HS-27A (cell line): ENCODE results near the gene NUP42.
"Not testable (repeated sequence)": the region's sequence is repeated elsewhere in the genome, so short reads cannot be mapped to it uniquely, and the experiment has no call there.

Experiments used
- DNase-seq: peaks from one replicate; pipeline ENCODE4 v3.0.0-alpha.2; 2012; ENCODE audit warnings: low read depth, missing footprints

The NUP42 gene

DNA sequence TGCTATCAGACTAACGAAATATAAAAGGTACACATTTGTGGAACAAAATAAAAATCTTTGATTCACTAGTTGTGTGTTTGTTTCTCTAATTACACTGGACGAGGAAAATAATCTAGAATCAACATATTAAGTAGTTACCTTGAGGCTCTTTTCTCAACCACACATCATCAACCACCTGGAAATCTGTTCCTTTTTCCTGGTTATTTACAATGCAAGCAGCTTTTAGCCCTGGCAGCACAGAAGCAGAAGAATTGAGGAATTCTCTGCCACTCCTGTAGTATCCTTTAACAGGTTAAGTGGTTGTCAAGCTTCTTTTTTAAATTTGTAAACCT, 23.7 kb downstream of the NUP42 start:
- DNase-seq: no peak

DNA sequence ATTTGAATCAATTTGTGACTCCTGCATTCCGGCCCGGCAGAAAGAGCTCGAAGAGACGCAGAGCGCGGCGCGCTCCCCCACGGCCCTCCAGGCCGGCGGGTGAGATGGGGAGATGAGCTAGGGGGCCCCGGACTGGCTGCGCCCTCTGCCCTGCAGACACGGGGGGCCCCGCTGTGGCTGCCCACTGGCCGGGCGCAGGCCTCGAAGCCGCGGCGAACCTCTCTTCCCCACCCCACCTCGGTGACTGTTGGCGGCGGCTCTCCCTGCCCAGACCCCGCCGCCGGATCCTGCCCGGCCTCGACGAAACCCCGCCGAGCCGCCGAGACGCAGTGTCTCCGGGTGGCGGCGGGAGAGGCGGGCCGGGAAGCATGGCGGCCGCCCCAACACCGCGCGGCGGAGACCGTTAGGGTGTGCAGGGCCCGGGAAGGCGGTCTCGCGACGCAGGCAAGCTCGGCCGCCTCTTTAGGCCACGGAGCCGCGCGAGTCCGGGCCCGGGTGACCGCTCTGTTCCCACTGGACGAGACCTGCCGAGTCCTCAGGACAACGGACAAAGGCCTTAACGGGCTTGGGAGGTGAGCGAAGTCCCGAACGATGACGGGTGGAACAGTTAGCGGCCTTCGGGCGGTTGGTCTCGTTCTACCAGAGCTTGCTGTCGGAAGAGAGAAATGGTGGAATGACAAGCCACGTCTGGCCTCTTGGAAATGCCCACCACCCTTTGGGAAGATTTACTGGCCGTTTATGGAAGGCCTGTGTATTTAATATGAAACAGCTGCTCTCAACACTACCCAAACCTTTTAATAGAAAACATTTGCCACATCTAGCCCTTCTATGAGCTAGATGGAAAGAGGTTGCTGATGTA, 24.3 kb downstream of the NUP42 start:
- no peak for DNase-seq

- no peak for DNase-seq
These were observed 25.2 kb downstream of the NUP42 start for GRCh38 chr7:23207021-23207420.

DNA sequence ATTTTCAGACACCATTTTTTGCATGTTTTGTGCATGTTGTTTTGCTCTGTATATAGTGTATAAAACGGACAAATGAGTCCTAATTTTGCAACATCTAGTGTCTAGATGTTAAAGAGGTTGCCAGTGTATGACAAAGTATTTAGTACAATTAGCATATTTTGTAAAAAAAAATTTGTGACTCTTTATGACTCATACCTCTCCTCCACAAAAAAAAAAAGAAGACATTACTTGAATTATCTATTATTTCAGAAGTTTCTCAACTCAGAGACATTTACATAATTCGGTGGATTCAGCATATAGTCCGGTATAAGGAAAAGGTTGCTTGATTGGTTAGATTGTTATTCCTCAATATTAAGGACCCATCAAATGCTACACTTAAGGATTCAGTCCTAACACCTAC, 26.0 kb downstream of the NUP42 start:
- no peak for DNase-seq

- DNase-seq: no peak
These were observed 26.5 kb downstream of the NUP42 start for GRCh38 chr7:23208316-23208715.

GRCh38 chr7:23210506-23210905, 28.7 kb downstream of the NUP42 start:
- DNase-seq: no peak

GRCh38 chr7:23211589-23211988, 29.7 kb downstream of the NUP42 start:
- no peak for DNase-seq

GRCh38 chr7:23212395-23212794, 30.5 kb downstream of the NUP42 start:
- DNase-seq: no peak

DNA sequence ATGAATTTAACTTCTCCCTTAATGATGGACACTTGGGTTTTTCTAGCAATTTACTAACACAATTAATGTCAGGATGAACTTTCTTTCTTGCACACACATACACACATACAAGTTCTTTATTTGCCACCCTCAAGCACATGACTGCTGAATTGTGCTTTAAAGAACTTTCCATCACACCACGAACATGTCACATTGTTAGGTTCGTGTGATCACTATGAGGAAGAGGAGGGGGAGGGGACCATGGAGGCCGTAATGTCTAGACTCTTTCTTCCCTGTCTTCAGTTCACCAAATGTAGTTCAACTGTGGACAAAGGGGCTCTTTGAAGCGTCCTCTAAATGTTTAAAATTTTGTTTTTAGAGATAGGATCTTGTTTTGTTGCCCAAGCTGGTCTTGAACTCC, 31.0 kb downstream of the NUP42 start:
- no peak for DNase-seq

DNA sequence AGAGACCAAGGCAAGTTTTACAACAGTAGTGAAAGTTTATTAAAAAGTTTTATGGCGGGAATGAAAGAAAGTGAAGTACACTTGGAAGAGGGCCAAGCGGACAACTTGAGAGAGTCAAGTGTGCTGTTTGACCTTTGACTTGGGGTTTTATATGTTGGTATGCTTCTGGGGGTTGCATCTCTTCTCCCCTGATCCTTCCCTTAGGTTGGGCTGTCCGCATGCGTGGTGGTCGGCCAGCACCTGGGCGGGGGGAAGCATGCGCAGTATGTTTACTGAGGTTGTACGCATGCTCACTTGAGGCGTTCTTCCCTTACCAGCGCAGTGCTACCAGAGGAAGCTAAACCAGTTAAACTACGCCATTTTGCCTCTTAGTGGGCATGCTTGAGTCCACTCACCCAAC, 31.9 kb downstream of the NUP42 start:
- no peak for DNase-seq

DNA sequence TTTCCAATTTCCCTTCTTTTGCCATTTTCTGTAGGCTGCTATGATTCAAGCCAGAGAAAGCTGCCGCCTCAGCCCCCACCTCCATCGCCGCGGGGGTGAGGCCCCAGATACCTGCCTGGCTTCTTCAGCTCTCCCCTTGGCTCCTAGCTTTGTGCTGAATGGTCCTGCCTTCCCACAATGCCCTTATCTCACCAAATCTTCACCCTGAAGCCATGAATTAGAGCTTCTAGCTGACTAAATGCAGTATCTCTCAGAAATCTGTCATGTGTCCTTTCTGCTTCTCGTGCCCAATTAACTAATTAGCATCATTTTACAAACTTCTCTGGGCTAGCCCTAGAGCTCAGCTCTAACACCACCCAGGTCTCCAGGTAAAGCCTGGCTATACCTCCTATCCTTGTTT, 32.6 kb downstream of the NUP42 start:
- no peak for DNase-seq

DNA sequence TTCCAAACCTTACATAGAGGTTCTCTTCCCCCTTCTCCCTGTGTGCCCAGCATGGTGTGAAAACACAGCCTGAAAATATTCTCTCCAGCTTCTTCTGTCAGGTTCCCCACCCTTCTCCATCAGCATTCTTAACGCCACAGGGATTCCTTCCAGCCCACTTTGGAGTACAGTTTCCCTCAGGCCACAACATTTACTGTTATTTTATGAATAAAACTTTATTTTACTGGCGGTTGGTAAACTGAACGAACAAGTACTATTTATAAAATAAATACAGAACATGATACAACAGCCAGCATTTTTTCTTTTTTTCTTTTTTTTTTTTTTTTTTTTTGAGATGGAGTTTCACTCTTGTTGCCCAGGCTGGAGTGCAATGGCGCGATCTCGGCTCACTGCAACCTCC, 33.1 kb downstream of the NUP42 start:
- no peak for DNase-seq

GRCh38 chr7:23216021-23216420, 34.2 kb downstream of the NUP42 start:
- no peak for DNase-seq

DNA sequence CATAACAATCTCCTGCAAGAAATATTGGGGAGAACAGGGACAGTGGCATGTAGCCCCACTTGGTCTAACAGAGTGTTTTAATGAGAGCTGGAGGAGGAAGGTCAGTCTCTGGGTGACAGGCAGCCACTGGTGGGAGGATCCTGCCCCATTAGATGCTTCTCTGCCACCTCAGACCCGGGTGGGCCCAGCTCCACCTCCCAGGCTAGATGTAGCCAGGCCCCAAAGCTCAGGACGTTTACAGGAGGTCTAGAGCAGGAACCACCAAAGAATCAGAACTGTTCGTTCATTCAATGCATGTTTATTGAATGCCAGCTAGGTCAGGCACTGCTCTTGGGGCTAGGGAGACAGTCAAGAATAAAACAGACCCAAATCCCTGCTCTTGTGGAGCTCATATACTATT, 36.3 kb downstream of the NUP42 start:
- no peak for DNase-seq

- no peak for DNase-seq
These were observed 39.0 kb downstream of the NUP42 start for GRCh38 chr7:23220690-23221305.

GRCh38 chr7:23222439-23223030, 40.7 kb downstream of the NUP42 start:
- no peak for DNase-seq

- DNase-seq: not testable (repeated sequence)
These were observed 42.5 kb downstream of the NUP42 start for GRCh38 chr7:23224364-23224763.

DNA sequence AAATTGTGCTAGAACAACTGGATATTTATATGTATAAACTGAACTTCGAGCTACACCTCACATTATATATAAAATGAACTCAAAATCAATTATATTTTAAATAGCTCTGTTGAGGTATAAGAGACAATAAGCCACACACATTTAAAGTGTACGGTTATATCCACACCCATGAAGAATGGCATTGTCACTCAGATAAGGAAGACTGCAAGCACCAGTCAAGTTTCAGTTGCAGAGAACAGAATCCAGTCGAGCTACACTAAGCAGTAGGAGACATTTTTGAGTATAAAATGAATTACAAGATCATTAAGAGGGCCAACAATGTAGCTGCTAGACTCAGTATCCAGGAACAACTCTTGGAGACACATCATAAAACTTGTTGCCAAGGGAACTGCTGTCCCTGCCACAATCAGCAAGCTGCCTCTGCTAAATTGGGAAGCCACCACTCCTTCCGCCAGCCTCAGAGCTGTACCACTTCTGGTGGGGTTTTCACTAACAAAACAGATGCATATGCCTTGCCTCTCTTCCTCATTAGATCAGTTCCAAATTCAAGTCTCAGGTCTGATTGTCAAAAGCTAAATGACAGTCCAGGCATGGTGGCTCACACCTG, 45.1 kb downstream of the NUP42 start:
- no peak for DNase-seq

- no peak for DNase-seq
These were observed 46.6 kb downstream of the NUP42 start for GRCh38 chr7:23228412-23228811.

GRCh38 chr7:23230641-23231101, 48.8 kb downstream of the NUP42 start:
- no peak for DNase-seq

DNA sequence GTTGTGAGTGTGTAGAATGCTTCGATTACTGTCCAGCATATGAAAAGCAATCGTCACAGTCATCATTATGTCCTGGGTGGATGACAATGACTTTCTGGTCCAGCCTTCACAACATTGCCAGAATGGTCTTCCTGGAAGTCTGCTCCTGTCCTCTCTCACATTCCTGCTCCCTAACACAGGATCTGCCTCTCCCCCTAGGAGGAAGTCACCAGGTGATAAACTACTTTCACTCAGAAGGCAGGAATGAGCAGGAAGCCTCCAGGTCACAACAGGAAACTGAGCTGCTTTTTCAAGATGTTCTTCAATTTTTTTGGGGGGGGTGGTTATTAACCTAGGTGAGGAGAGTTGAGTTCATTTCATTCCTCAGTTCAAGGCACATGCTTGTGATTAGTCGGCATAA, 51.1 kb downstream of the NUP42 start:
- no peak for DNase-seq

DNA sequence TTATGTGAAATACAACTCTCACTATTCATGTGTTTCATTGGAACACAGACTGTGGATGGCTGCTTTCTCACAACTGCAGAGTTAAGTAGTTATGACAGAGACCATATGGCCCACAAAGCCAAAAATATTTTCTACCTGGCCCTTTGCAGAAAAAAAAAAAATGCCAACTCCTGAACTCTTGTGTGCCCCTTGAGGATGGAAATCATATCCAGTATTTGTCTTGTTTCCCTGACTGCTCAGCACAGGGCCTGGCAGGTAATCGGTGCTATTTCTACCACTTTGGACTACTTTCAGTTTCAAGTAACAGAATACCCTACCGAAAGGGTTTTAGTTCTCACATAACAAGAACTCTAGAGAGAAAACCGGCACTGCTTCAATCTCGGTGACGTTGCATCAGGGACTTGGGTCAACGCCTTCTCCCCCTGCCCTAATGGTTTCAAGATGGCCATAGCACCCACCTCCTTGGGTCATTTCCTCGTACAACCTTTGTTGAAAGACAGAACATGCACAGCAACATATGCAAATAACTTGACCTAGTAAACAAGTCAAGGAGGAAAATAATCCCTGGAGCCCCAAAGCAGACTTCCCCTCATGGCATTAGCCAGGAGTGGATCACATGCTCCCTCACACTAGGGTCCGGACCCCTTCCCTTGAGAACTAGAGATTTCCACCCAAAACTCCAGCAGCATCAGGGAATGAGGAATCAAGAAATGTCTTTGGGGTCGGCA, 52.9 kb downstream of the NUP42 start:
- DNase-seq: no peak
